ENCODE data around the gene BOLA1.
"Not testable (repeated sequence)": the region's sequence is repeated elsewhere in the genome, so short reads cannot be mapped to it uniquely, and the experiment has no call there.

The BOLA1 gene

GRCh38 chr1:149931212-149931790 lies 31.9 kb downstream of the BOLA1 start:
- DNase-seq (ENCODE audit: low read depth) = peak; percentile 55

GRCh38 chr1:149932474-149932873 lies 33.1 kb downstream of the BOLA1 start:
- no peak for DNase-seq (ENCODE audit: low read depth)

- no peak for DNase-seq (ENCODE audit: low read depth)
These were observed 33.8 kb downstream of the BOLA1 start for GRCh38 chr1:149933208-149933607.

GRCh38 chr1:149934356-149934755 lies 35.0 kb downstream of the BOLA1 start:
- DNase-seq (ENCODE audit: low read depth) = no peak

GRCh38 chr1:149936170-149936991 lies 37.0 kb downstream of the BOLA1 start, which contains the start of gene MTMR11:
TSS of gene MTMR11 (minus strand) at chr1:149936879. CDS start at chr1:149936647, 232 bp downstream.
- DNase-seq (ENCODE audit: low read depth) = no peak

GRCh38 chr1:149936992-149937705 lies 37.8 kb downstream of the BOLA1 start:
- peak; percentile 82 for DNase-seq (ENCODE audit: low read depth)

- DNase-seq (ENCODE audit: low read depth) = no peak
These were observed 38.4 kb downstream of the BOLA1 start for GRCh38 chr1:149937759-149938158.

- DNase-seq (ENCODE audit: low read depth) = not testable (repeated sequence)
These were observed 39.3 kb downstream of the BOLA1 start for GRCh38 chr1:149938668-149939003.

GRCh38 chr1:149940427-149940826 lies 41.1 kb downstream of the BOLA1 start:
- DNase-seq (ENCODE audit: low read depth) = no peak

- peak; percentile 43 for DNase-seq (ENCODE audit: low read depth)
These were observed 42.8 kb downstream of the BOLA1 start for GRCh38 chr1:149942207-149942606.

- DNase-seq (ENCODE audit: low read depth) = no peak
These were observed 43.5 kb downstream of the BOLA1 start for GRCh38 chr1:149942885-149943284.

- DNase-seq (ENCODE audit: low read depth) = no peak
These were observed 45.8 kb downstream of the BOLA1 start for GRCh38 chr1:149945206-149945605.

- no peak for DNase-seq (ENCODE audit: low read depth)
These were observed 50.5 kb downstream of the BOLA1 start for GRCh38 chr1:149949911-149950310.
